Hematopoietic multipotent progenitor cell treated with erythropoietin and hydrocortisone succinate and interleukin-3 and kit ligand, for 4 days (in vitro differentiated cells): Measurements from ENCODE around the gene USPL1.
"Not testable (repeated sequence)": the region's sequence is repeated elsewhere in the genome, so short reads cannot be mapped to it uniquely, and the experiment has no call there.

Experiments used
- DNase-seq: peaks from one replicate; pipeline ENCODE4 v3.0.0-alpha.2; 2015

Gene USPL1

DNA sequence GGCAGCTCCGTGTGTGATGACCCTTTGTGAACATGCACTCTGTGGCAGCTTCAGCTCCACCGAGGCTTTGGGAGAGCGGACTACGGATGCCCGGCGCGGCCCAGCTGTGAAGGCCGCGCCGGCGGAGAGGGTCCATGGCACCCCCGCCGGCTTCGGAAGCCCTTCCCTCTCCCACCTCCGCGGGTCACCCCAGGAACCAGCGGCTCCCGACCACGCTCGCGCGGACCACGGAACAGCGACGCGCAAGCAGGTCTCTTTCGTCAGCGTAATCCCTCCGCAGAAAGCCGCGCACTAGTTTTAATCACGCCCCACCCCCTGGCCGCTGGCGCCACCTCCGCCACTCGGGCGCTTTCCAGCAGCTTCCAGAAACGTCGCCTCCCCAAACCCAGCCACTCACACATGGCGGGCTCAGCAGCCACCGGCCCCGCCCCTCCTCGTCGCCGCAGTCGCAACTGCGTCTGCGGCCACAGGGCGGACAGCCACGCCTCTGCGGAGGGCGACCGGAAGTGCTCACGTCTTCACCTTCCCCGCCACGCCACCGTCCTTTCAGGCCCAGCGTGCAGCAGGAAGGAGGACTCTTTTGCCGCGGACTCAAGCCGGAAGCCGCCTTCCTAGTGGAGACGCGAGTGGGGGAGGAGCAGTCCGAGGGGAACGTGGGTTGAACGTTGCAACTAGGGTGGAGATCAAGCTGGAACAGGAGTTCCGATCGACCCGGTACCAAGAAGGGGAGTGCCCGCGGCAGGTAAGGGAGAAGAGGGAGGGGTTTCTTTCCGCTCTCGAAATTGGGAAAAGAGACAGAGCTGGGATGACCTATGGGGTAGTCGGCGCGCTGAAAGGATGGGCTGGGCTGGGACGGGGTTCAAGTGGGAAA is at the start of gene USPL1:
USPL1 (plus strand) TSS at position 606 of the 871 bp plus-strand sequence. CDS start 3,221 bp downstream, outside the sequence.
- DNase-seq, result peak; percentile 99

GRCh38 chr13:30569901-30570576 is 47.7 kb upstream of the USPL1 start:
- no peak for DNase-seq

DNA sequence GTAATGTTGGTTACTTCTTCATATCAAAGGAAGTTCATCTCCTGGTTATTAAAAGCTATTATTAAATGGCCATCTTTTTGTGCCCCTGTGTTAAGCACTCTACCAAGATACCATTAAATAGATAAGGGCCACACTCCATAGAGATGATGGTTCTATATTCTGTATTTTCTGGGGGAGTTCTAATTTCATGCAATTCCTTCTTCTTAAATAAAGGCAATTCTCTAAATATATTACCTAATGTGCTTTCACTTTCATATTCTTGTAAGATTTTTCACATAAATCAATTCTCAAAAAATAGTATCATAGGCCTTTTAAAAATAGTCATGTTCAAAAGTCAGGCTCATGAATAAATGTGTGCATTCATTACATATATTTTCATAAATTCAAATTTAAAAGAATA is 47.0 kb upstream of the USPL1 start:
- DNase-seq, result no peak

DNA sequence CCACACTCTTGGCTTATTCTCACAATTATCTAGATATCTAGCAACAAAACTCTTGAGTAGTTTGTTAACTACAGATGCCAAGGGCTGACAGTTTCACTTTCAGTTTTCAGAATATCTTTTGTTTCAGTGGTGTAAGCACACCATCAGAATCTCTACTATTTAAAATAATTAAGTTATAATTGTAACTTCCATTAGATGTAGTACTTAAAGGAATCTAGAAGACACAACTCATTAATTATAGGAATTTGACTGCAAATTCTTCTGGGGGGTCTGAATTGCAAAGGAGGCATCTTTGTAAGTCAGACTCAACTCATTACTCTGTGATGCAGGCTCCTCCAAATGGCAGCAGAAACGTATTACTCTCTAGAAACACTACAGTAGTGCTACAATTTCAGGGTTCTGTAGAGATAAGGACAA is 44.9 kb upstream of the USPL1 start:
- DNase-seq, result peak; percentile 86

GRCh38 chr13:30576528-30576927 is 41.2 kb upstream of the USPL1 start:
- DNase-seq, result peak; percentile 85

DNA sequence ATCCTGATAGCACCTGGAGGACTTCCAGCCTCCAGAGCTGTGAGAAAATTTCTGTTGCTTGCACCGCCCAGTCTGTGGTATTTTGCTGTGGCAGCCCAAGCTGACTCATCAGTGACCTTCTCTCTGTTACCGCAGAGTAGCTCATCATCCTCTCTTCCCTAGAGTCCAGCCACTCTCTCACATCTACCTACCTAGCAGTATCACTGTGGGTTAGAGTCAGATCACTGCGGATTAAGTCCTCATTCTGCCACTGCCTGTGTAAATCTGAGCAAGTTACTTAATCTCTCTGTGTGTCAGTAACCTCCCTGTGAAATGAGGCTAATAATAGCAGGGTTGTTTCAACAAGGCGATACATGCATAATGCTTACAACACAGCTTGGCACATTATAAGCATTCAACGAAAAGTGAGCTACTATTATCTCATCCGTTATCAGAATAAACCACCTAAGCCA is 40.3 kb upstream of the USPL1 start:
- DNase-seq, result peak; percentile 81

DNA sequence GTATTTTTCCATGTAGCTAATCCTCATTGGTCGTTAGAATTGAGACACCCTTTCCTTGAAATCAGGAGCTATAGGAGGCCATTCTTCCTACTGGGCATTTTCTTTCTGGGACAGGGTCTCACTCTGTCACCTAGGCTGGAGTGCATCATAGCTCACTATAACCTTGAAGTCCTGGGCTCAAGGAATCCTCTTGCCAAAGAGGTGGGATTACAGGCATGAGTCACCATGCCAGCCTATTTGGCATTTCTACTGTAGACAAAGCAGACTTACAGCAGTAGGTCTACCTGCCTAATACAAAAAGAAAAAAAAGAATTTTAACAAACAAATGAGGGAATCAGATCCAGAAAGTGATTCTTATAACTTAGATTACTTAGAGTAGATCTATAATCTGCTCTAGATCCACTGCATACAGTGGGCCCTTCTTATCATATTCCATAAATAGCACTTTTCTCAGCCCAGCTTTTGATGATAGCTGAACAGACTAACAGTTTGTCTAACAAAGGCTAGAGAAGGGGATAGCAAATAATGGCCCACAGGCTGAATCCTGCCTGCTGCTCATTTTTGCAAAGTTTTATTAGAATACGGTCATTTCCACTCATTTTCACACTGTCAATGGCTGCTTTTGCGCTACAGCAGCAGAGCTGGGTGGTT is 36.7 kb upstream of the USPL1 start:
- no peak for DNase-seq

DNA sequence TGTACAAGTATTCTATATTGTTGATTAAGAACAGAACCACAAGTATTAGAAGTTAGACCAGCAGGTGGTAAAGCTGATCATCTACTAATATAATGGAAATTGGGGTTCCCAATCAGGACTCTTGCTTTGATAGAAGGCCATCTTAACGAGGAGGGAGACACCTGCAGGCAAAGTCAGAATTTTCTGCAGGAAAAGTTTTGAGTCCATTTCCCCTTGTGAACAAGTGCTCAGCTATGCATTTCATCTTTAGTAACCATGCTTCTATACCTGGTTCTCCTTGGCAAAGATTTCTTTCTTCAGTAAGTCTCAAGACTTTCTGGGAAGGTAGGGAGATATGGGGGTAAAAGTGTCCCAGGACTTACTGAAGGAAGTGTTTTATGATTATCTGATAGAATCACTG is 36.1 kb upstream of the USPL1 start:
- DNase-seq, result peak; percentile 66

DNA sequence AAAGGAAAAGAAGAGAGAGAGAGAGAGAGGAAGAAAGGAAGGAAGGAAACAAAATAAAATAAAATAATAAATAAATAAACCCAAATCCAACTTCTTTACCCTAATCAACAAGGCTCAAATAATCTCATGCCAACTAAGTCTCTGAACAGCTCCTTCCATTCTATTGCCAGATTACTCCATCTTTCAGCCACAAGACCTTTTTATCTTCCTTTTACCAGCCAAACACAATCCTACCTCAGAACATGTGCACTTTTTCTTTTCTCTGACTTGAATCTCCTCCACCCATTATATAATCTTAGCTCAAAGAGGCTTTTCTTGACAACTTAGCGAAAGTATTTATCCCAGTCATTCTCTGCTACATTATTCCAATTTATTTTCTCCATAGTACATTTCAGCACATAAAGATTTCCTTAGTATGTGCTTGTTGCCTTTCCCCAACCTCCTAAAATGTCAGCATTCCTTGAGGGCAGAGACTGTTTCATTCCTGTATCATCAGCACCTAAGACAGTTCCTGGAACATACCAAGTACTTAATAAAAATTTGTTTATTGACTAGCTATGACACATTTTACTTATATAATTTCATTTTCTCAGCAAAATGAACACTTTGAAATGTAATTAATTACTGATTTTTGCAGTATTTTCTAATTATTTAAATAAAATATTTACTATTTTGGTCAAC is 33.5 kb upstream of the USPL1 start:
- peak; percentile 69 for DNase-seq

GRCh38 chr13:30585748-30586262 is 31.9 kb upstream of the USPL1 start:
- DNase-seq, result peak; percentile 93

GRCh38 chr13:30587231-30587630 is 30.5 kb upstream of the USPL1 start:
- no peak for DNase-seq

DNA sequence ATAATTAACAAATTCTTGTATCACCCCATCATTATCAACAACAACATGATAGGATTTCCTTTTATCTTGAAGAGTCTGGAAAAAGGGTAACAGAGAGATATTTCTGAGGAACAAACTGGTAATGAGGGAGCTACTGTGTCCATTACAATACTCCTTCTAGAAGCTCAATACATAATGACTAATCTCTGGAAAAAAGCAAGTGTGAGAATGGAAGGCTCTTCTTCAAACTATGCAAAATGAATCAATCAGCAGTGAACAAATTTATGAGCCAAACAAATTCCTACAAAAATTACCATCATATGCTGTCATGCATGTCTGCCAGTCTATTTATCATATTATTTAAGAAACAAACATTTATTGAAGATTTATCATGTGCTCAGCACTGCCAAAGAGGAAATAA is 30.0 kb upstream of the USPL1 start:
- no peak for DNase-seq

- no peak for DNase-seq
Measured at GRCh38 chr13:30593001-30593400, 24.7 kb upstream of the USPL1 start.

GRCh38 chr13:30600496-30600895 is 17.2 kb upstream of the USPL1 start:
- no peak for DNase-seq

- DNase-seq, result no peak
Measured at GRCh38 chr13:30601836-30602235, 15.9 kb upstream of the USPL1 start.

GRCh38 chr13:30605052-30605451 is 12.7 kb upstream of the USPL1 start:
- DNase-seq, result no peak

DNA sequence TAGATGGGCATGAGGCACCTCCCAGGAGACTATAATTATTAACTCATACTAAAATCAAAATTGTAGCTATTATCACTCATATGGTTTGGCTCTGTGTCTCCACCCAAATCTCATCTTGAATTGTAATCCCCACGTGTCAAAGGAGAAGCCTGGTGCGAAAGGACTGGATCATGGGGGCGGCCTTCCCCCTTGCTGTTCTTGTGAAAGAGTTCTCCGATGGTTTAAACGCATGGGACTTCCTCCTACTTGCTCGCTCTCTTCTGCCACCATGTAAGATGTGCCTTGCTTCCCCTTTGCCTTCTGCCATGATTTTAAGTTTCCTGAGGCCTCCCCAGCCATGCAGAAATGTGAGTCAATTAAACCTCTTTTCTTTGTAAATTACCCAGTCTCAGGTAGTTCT is 10.5 kb upstream of the USPL1 start:
- DNase-seq, result not testable (repeated sequence)

DNA sequence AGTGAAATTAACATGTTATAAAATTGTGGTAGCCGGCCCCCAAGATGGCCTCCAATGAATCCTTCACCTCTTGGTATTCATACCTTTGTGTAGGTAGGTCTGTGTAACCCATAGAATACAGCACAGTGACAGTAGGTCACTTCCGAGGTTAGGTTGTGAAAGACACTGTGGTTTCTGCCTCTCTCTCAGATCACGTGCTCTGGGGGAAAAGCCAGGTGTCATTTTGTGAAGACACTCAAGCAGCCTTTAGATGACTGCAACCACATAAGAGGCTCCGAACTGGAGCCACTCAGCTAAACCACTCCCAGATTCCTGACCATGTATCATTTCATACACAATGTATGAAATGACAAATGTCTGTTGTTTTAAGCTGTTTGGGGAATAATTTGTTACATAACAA is 9.8 kb upstream of the USPL1 start:
- DNase-seq, result peak; percentile 45

- DNase-seq, result no peak
Measured at GRCh38 chr13:30608364-30608763, 9.4 kb upstream of the USPL1 start.

GRCh38 chr13:30610311-30610710 is 7.4 kb upstream of the USPL1 start:
- DNase-seq, result no peak

DNA sequence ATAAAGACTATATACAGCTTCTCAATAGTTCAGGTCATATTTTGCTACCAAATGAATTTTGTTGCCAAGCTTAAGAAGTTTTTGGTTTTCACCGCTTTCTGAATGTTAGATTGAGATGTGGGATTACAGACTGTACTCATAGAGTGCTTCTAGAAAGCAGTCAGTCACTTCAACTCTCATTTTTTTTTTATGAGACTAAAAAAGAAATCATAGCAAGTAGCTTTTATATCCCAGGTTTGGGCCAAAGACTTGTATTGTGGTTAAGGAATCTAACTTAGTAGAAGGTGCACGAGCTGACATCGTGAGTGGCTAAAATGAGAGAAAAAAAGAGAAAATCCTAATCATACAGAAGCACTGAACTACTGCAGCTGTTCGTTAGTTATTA is 2.2 kb upstream of the USPL1 start:
- DNase-seq, result peak; percentile 34

GRCh38 chr13:30615866-30616541 is 1.7 kb upstream of the USPL1 start:
- DNase-seq, result peak; percentile 81
